GM12878 (cell line): ENCODE measurements around the gene CIB4. TPM values are rescaled to one million over a fixed set of nuclear protein-coding genes. Genes with fewer than 3 reads are reported as not detected.

Source experiments
- ATAC-seq: fragments of 200-7000 bp; cut with Tn5 transposase; 3 replicates; pipeline ENCODE4 v1.9.1; 2020; ENCODE audit warnings: mild to moderate bottlenecking, moderate library complexity
- BruUV-seq: library from RNA; stranded (reverse); fragments of 400-500 nt; replicated peaks from 2 replicates; lab custom pipeline; 2021; lab: Mats Ljungman, UMichigan
- CTCF ChIA-PET: fragments of 300-600 bp; sonication (Branson Sonifier 250); formaldehyde crosslinking; extraction: SDS; loops from one replicate; lab custom pipeline; 2021; ENCODE audit warnings: inconsistent platforms; lab: Yijun Ruan, JAX
- POLR2A ChIA-PET: fragments of 350-600 bp; formaldehyde crosslinking; extraction: SDS; loops from one replicate; lab custom pipeline; 2021; ENCODE audit warnings: inconsistent platforms; lab: Charles Lee
- RAD21 ChIA-PET: fragments of 300-600 bp; sonication (Branson Sonifier 250); formaldehyde crosslinking; loops from one replicate; lab custom pipeline; 2023; ENCODE audit warnings: antibody characterized with exemption; ENCODE audit not compliant: unreplicated experiment; lab: Charles Lee
- SMC1A ChIA-PET: fragments of 300-600 bp; sonication (Branson Sonifier 250); formaldehyde crosslinking; loops from one replicate; lab custom pipeline; 2023; ENCODE audit not compliant: unreplicated experiment, uncharacterized antibody; lab: Charles Lee
- DNase-seq: peaks from one replicate; pipeline ENCODE4 v3.0.0-alpha.2; 2011; ENCODE audit warnings: low read depth, low spot score
- FAIRE-seq: peaks from 3 replicates; lab custom pipeline; 2011; peaks lifted over from hg19 to GRCh38; lab: Jason Lieb, UNC
- H2AFZ ChIP-seq: 2 replicates; pipeline ENCODE4 v1.6.0; 2011; ENCODE audit warnings: low read depth, low read length, control low read depth; ENCODE audit not compliant: control insufficient read depth
- H3K27ac ChIP-seq: 2 replicates; pipeline ENCODE4 v1.5.1; 2011; ENCODE audit warnings: control low read depth; ENCODE audit not compliant: control insufficient read depth, insufficient read depth
- H3K27me3 ChIP-seq, 2 experiments: replicated peaks in 1 of 2; 2 replicates each; pipeline versions ENCODE4 v1.6.0 to v1.6.1; 2011; ENCODE audit warnings: low read length in 1 of 2; ENCODE audit not compliant: control insufficient read depth in 2 of 2, insufficient read depth in 2 of 2
- H3K36me3 ChIP-seq, 2 experiments: 2 replicates each; pipeline ENCODE4 v1.5.1; 2011; ENCODE audit warnings: low read length in 1 of 2; ENCODE audit not compliant: control insufficient read depth in 2 of 2, insufficient read depth in 2 of 2
- H3K4me1 ChIP-seq: 2 replicates; pipeline ENCODE4 v1.6.1; 2011; ENCODE audit warnings: mild to moderate bottlenecking, low read length, moderate library complexity, mixed read lengths; ENCODE audit not compliant: control insufficient read depth, insufficient read depth
- H3K4me2 ChIP-seq: 2 replicates; pipeline ENCODE4 v1.6.0; 2011; ENCODE audit warnings: control low read depth; ENCODE audit not compliant: control insufficient read depth, insufficient read depth
- H3K4me3 ChIP-seq: fragments of 200-600 bp; sonication (generic); 2 replicates; pipeline ENCODE4 v1.5.1; 2016
- H3K79me2 ChIP-seq: 2 replicates; pipeline ENCODE4 v1.6.0; 2011; ENCODE audit warnings: low read length; ENCODE audit not compliant: control insufficient read depth, insufficient read depth
- H3K9ac ChIP-seq: 2 replicates; pipeline ENCODE4 v1.8.0; 2011; ENCODE audit warnings: low read length, control low read depth, mixed read lengths; ENCODE audit not compliant: control insufficient read depth, insufficient read depth
- H3K9me3 ChIP-seq: replicated peaks from 3 replicates; pipeline ENCODE4 v1.5.1; 2011; ENCODE audit warnings: mild to moderate bottlenecking, low read length; ENCODE audit not compliant: control insufficient read depth, insufficient read depth
- H4K20me1 ChIP-seq: 2 replicates; pipeline ENCODE4 v1.6.0; 2011; ENCODE audit not compliant: control insufficient read depth, insufficient read depth
- BACH1 ChIP-seq: fragments of 450-650 bp; IDR thresholded peaks from 2 replicates; pipeline ENCODE4 v1.6.1; 2017; ENCODE audit warnings: mild to moderate bottlenecking, borderline replicate concordance
- HDGF ChIP-seq: fragments of 450-650 bp; IDR thresholded peaks from 2 replicates; pipeline ENCODE4 v1.6.1; 2016; ENCODE audit warnings: antibody characterized with exemption
- NBN ChIP-seq: fragments of 450-650 bp; IDR thresholded peaks from 2 replicates; pipeline ENCODE4 v1.6.1; 2016
- NR2C1 ChIP-seq: fragments of 450-650 bp; IDR thresholded peaks from 2 replicates; pipeline ENCODE4 v1.6.1; 2017; ENCODE audit warnings: antibody characterized with exemption, mild to moderate bottlenecking, moderate library complexity
- RFX5 ChIP-seq: IDR thresholded peaks from 2 replicates; pipeline ENCODE4 v1.6.1; 2011; ENCODE audit warnings: low read depth, low read length, improper control_type of control experiment
- STAT3 ChIP-seq: IDR thresholded peaks from 2 replicates; pipeline ENCODE4 v1.6.1; 2011; ENCODE audit warnings: low read depth, low read length, improper control_type of control experiment
- YBX1 ChIP-seq: fragments of 450-650 bp; IDR thresholded peaks from 2 replicates; pipeline ENCODE4 v1.6.1; 2016; ENCODE audit warnings: antibody characterized with exemption
- ZNF384 ChIP-seq: IDR thresholded peaks from 2 replicates; pipeline ENCODE4 v1.6.1; 2012; ENCODE audit warnings: low read depth, mild to moderate bottlenecking, low read length, improper control_type of control experiment, borderline replicate concordance
- WGBS: methylation state at CpG from one replicate; pipeline ENCODE4 v1.1.6; 2016; ENCODE audit warnings: low lambda C conversion rate; ENCODE audit not compliant: insufficient replicate concordance, insufficient coverage; ENCODE audit errors: missing lambda C conversion rate; 5-methylcytosine and 5-hydroxymethylcytosine counted together
- in situ Hi-C: fragments of 300-500 bp; cut with MboI; formaldehyde crosslinking; loops from 9 replicates; pipeline ENCODE4 v1.14.3; 2018; ENCODE audit warnings: mixed read lengths
- intact Hi-C: fragments of 100-400 bp; cut with micrococcal nuclease; formaldehyde crosslinking; loops from one replicate; pipeline ENCODE4 v1.14.2; 2022; ENCODE audit not compliant: unreplicated experiment
- polyA plus RNA-seq, 11 experiments: library from polyadenylated mRNA; depleted of rRNA in 4 of 11; unstranded in 6 of 11; stranded (reverse) in 5 of 11; fragments of >200 nt; fragmentation: Nextera tagmentation in 4 of 11; fragmentation: Illumina TruSeq in 1 of 11; extraction: Ambion mirVana in 4 of 11; extraction: Trizol in 1 of 11; gene quantifications; 1 replicate in 1 of 11; 2 replicates in 10 of 11; pipeline versions ENCODE4 v1.2.1 to v1.2.3, GENCODE V29; 2011 to 2016; ENCODE audit warnings: inconsistent platforms in 2 of 11, missing spikeins in 2 of 11, low read depth in 1 of 11
- total RNA-seq, 4 experiments: library from RNA; depleted of rRNA in 3 of 4; stranded (reverse); fragments of >200 nt in 3 of 4; fragmentation: Illumina TruSeq in 1 of 4; extraction: Trizol in 1 of 4; gene quantifications; 2 replicates each; pipeline versions ENCODE4 v1.2.1 to v1.2.3, GENCODE V29; 2013 to 2021
- TF ChIP-seq, protein P1 (sequence below): IDR thresholded peaks from 2 replicates; pipeline ENCODE4 v1.6.1; 2011; ENCODE audit warnings: low read depth, low read length, improper control_type of control experiment, borderline replicate concordance

The CIB4 gene
- total and polyA plus RNA-seq, 10 of the 15 experiments (the other 5 are each of a cell fraction or from before 2014, with no cell fraction given), result not detected

DNA sequence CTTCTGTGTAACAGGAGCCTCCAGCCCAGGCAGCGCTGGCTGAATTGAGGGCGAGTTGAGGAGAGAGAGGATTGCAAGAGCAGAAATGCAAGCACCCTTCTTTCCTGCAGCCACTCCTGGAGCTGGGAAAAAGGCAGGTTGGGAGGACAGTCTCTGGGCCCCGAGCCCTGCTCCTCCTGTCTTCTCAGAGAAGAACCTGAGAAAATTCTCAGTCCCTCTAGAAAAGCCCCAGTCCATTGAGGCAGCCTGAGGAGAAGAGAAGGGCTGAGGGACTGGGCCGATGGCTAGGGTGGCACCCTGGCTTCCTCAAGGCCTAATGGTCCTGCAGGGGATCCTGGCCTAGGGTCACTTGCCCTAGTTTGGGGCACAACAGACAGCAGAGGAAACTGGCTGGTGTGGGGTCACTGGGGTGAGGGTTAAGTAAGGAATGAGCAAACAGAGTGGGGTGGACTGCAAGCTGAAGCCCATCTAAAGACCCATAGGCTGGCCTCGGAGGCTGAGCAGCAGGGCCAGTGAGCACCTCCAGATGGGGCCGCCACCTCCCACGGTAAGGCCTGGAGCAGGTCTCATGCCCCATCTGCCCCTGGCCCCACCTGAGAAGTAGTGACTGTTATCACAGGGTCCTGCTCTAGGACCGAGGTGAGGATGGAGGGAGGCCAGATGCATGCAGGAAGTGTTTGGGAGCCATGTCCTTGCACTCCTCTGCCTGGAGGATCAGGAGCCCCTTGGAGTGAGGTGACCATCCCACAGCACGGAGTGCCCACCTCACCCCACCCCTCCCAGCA, 12.4 kb downstream of the CIB4 start (continued):
- no peak for TF ChIP-seq NR2C1
- TF ChIP-seq BACH1, result no peak
- no peak for TF ChIP-seq RFX5
- no peak for TF ChIP-seq ZNF384
- TF ChIP-seq, protein P1, sequence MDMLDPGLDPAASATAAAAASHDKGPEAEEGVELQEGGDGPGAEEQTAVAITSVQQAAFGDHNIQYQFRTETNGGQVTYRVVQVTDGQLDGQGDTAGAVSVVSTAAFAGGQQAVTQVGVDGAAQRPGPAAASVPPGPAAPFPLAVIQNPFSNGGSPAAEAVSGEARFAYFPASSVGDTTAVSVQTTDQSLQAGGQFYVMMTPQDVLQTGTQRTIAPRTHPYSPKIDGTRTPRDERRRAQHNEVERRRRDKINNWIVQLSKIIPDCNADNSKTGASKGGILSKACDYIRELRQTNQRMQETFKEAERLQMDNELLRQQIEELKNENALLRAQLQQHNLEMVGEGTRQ, result no peak

DNA sequence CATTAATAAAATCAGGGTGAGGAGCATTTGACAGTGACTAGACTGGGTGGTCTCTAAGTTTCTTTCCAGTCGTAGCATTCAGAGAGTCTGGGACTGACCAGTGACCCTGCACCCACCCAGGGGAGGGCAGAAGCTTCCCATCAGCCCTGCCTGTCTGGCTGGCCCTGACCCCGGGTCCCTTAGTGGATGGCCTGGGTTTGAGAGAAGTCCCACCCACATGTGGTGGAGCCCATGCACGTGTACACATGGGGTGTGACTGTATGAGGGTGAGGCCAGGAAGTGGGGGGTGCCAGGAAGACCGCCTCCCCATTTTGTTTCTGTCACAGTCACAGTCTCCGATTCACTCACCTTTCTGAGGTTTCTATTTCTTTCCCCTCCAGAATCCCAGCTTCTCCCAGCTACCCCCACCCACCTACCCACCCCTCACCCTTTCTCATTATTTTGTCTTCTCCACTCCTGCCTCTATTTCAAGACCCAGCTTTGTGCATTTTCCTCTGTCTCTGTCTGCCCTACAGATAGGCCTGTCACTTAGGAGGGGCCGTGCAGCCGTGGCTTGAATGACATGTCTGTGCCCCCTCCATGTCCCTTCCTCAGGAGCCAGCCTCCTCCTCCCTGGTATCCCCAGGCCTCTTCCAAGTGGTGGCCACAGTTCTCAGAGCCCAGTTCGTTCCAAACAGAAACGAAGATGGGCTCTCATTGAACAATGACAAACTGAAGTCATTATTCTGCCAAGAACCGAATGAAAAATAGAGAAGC, 13.6 kb downstream of the CIB4 start:
- no TSS peak for BruUV-seq

More for the DNA sequence above, 13.6 kb downstream of the CIB4 start:
- H3K4me3 ChIP-seq, result no peak overlapping the region
- H4K20me1 ChIP-seq, result no peaks in the 10 kb centered on the region
- CTCF ChIA-PET, result no interaction called here
- ATAC-seq, result no peak
- in situ Hi-C loops, result no loop called here
- intact Hi-C loops, result no loop called here
- no peak overlapping the region for H2AFZ ChIP-seq
- 21% methylated on average over 10 of the region's 10 CpGs for WGBS
- DNase-seq, result no peak
- H3K9ac ChIP-seq, result no peak overlapping the region
- H3K36me3 ChIP-seq, result no peaks in the 10 kb centered on the region
- POLR2A ChIA-PET, result no interaction called here
- TF ChIP-seq YBX1 (no peak), HDGF (no peak), NBN (no peak), STAT3 (no peak)
- no peaks in the 10 kb centered on the region for H3K9me3 ChIP-seq
- FAIRE-seq, result no peak
- H3K27ac ChIP-seq, result no peak overlapping the region
- no peaks in the 10 kb centered on the region for H3K79me2 ChIP-seq
- H3K4me1 ChIP-seq, result no peaks in the 10 kb centered on the region
- H3K4me2 ChIP-seq, result no peak overlapping the region
- SMC1A ChIA-PET, result no interaction called here
- H3K27me3 ChIP-seq, result peaks cover 2 to 5% of the 10 kb centered on the region in 2 experiments; a peak in 2 of 4 replicates
- RAD21 ChIA-PET, result no interaction called here
